Measurements from ENCODE around the gene CCNA2. TPM values are rescaled to one million over a fixed set of nuclear protein-coding genes. Genes with fewer than 3 reads are reported as not detected.

CCNA2 gene
- total and polyA plus RNA-seq, 2 donors (not counting 3 experiments of a cell fraction or from before 2014, with no cell fraction given) = 23.3 to 65.4 TPM

DNA sequence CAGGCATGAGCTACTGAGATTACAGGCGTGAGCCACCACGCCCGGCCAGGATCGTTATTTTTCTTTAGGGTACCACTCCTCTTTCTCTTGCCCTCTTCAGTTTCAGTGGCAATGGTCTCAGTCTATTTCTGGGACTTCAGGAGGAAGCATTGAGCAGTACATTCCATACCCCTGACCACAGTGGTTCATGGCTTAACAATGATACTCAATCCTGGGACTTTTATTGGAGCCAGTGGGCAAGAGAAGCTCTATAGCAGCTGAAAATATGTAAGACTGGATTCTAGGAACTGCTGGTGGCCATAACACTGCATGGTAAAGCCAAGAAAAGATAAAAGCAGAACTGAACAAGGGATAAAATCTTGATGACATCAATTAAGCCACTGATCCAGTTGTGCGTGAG lies 5.8 kb upstream of the CCNA2 start:
- Histone ChIP-seq H3K9ac (replicated peaks; ENCODE audit: extremely low read depth, insufficient read depth, low read length) (no peak overlapping the region), H3K27me3 (ENCODE audit: control insufficient read depth in 2 of 2, insufficient read depth in 2 of 2, low read length in 2 of 2) (no peaks in the 10 kb centered on the region), H3K36me3 (ENCODE audit: control insufficient read depth in 2 of 2, extremely low read depth in 1 of 2, insufficient read depth in 2 of 2, low read length in 2 of 2) (no peaks in the 10 kb centered on the region), H3K4me1 (ENCODE audit: control insufficient read depth, extremely low read depth, insufficient read depth, low read length) (no peaks in the 10 kb centered on the region), H4K20me1 (replicated peaks; ENCODE audit: control insufficient read depth, extremely low read depth, insufficient read depth, low read length) (no peaks in the 10 kb centered on the region), H3K9me3 (replicated peaks; ENCODE audit: control insufficient read depth, insufficient read depth, low read length) (no peaks in the 10 kb centered on the region), H3K79me2 (ENCODE audit: control insufficient read depth, insufficient read depth, low read length) (no peaks in the 10 kb centered on the region), H3K4me2 (ENCODE audit: insufficient read depth, low read length) (no peak overlapping the region), H3K9me1 (replicated peaks; ENCODE audit: control insufficient read depth, extremely low read depth, insufficient read depth, low read length) (no peaks in the 10 kb centered on the region), H2AFZ (ENCODE audit: low read depth, low read length) (no peak overlapping the region), H3K4me3 (replicated peaks in 1 of 3; ENCODE audit: insufficient read depth in 1 of 3, low read depth in 1 of 3, low read length in 3 of 3) (no peak overlapping the region), H3K27ac (ENCODE audit: insufficient read depth, low read depth, low read length) (no peak overlapping the region)
- FAIRE-seq (no peak), DNase-seq (ENCODE audit: low read depth, low spot score) (no peak)
- no TSS peak for BruUV-seq (replicated peaks)
- CTCF ChIA-PET = interaction anchor here (1.2 kb wide), 1 partner anchor 41 kb away, joined by 3 read pairs; the partner anchor contains the start of gene BBS7
- POLR2A ChIA-PET = no interaction called here
- TF ChIP-seq EZH2 (IDR thresholded peaks at IDR 0.05; ENCODE audit: borderline replicate concordance, low read depth, low read length, severe bottlenecking) (no peak), MYC (IDR thresholded peaks at IDR 0.05; ENCODE audit: low read depth, low read length) (no peak), GATA2 (IDR thresholded peaks at IDR 0.05; ENCODE audit: insufficient read depth, insufficient read length, low read depth, low read length) (no peak), JUN (IDR thresholded peaks at IDR 0.05; ENCODE audit: borderline replicate concordance, insufficient read depth, insufficient read length, low read depth) (no peak), FOS (IDR thresholded peaks at IDR 0.05; ENCODE audit: borderline replicate concordance, insufficient read depth, low read length) (no peak), POLR2A (IDR thresholded peaks at IDR 0.05; ENCODE audit: low read depth, low read length) (no peak), POLR2AphosphoS5 (IDR thresholded peaks at IDR 0.05; ENCODE audit: insufficient read depth, low read depth, low read length) (no peak)
- TF ChIP-seq, protein P1, sequence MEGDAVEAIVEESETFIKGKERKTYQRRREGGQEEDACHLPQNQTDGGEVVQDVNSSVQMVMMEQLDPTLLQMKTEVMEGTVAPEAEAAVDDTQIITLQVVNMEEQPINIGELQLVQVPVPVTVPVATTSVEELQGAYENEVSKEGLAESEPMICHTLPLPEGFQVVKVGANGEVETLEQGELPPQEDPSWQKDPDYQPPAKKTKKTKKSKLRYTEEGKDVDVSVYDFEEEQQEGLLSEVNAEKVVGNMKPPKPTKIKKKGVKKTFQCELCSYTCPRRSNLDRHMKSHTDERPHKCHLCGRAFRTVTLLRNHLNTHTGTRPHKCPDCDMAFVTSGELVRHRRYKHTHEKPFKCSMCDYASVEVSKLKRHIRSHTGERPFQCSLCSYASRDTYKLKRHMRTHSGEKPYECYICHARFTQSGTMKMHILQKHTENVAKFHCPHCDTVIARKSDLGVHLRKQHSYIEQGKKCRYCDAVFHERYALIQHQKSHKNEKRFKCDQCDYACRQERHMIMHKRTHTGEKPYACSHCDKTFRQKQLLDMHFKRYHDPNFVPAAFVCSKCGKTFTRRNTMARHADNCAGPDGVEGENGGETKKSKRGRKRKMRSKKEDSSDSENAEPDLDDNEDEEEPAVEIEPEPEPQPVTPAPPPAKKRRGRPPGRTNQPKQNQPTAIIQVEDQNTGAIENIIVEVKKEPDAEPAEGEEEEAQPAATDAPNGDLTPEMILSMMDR (IDR thresholded peaks at IDR 0.05; ENCODE audit: extremely low read depth in 1 of 2, insufficient read depth in 1 of 2, low read depth in 1 of 2, low read length in 2 of 2) = no peak
- TF ChIP-seq, protein P2, sequence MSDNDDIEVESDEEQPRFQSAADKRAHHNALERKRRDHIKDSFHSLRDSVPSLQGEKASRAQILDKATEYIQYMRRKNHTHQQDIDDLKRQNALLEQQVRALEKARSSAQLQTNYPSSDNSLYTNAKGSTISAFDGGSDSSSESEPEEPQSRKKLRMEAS (IDR thresholded peaks at IDR 0.05; ENCODE audit: insufficient read depth, insufficient read length) = no peak
- intact Hi-C loops (cut with micrococcal nuclease) (no loop called here), dilution Hi-C loops (cut with MboI; ENCODE audit: extremely low pct_ligation_motif_present, low sequenced_read_pairs) (no loop called here)

Measured in endothelial cell of umbilical vein (primary cell).